Measurements from ENCODE around the gene ITGA3.
"Not testable (repeated sequence)": the region's sequence is repeated elsewhere in the genome, so short reads cannot be mapped to it uniquely, and the experiment has no call there.

The ITGA3 gene

GRCh38 chr17:50027172-50027880 is 28.6 kb upstream of the ITGA3 start:
- ATAC-seq (peak; percentile 70), DNase-seq (no peak)
- peaks cover 25% of the 10 kb centered on the region for H3K27me3 Mint-ChIP-seq
- no peak overlapping the region for H3K4me3 Mint-ChIP-seq
- H3K27ac Mint-ChIP-seq, result no peak overlapping the region
- peaks cover 10% of the 10 kb centered on the region for H3K4me1 Mint-ChIP-seq
- H3K36me3 Mint-ChIP-seq (ENCODE audit: low read depth), result no peaks in the 10 kb centered on the region
- no peaks in the 10 kb centered on the region for H3K9me3 Mint-ChIP-seq

- peaks cover 10% of the 10 kb centered on the region for H3K4me1 Mint-ChIP-seq
- H3K9me3 Mint-ChIP-seq, result no peaks in the 10 kb centered on the region
- H3K4me3 Mint-ChIP-seq, result no peak overlapping the region
- no peak for DNase-seq
- no peak for ATAC-seq
- H3K27me3 Mint-ChIP-seq, result peaks cover 25% of the 10 kb centered on the region
- H3K36me3 Mint-ChIP-seq (ENCODE audit: low read depth), result no peaks in the 10 kb centered on the region
- H3K27ac Mint-ChIP-seq, result no peak overlapping the region
These were observed 27.8 kb upstream of the ITGA3 start for GRCh38 chr17:50027881-50028735.

GRCh38 chr17:50028736-50029120 is 27.2 kb upstream of the ITGA3 start:
- no peak overlapping the region for H3K27ac Mint-ChIP-seq
- H3K27me3 Mint-ChIP-seq, result peaks cover 25% of the 10 kb centered on the region
- DNase-seq (no peak), ATAC-seq (no peak)
- no peaks in the 10 kb centered on the region for H3K36me3 Mint-ChIP-seq (ENCODE audit: low read depth)
- no peak overlapping the region for H3K4me3 Mint-ChIP-seq
- H3K9me3 Mint-ChIP-seq, result no peaks in the 10 kb centered on the region
- H3K4me1 Mint-ChIP-seq, result peaks cover 10% of the 10 kb centered on the region

- no peaks in the 10 kb centered on the region for H3K36me3 Mint-ChIP-seq (ENCODE audit: low read depth)
- H3K27ac Mint-ChIP-seq, result no peak overlapping the region
- no peak overlapping the region for H3K4me3 Mint-ChIP-seq
- peaks cover 27% of the 10 kb centered on the region for H3K27me3 Mint-ChIP-seq
- DNase-seq, result no peak
- peaks cover 10% of the 10 kb centered on the region for H3K4me1 Mint-ChIP-seq
- H3K9me3 Mint-ChIP-seq, result no peaks in the 10 kb centered on the region
- no peak for ATAC-seq
These were observed 26.7 kb upstream of the ITGA3 start for GRCh38 chr17:50029185-50029584.

GRCh38 chr17:50033316-50033715 is 22.6 kb upstream of the ITGA3 start:
- Mint-ChIP-seq H3K36me3 (ENCODE audit: low read depth) (no peaks in the 10 kb centered on the region), H3K27me3 (peaks cover 14% of the 10 kb centered on the region), H3K4me3 (no peak overlapping the region), H3K27ac (no peak overlapping the region), H3K9me3 (no peaks in the 10 kb centered on the region), H3K4me1 (no peaks in the 10 kb centered on the region)
- ATAC-seq, result no peak
- DNase-seq, result no peak

GRCh38 chr17:50034498-50035364 is 21.2 kb upstream of the ITGA3 start:
- H3K27ac Mint-ChIP-seq, result no peak overlapping the region
- DNase-seq (no peak), ATAC-seq (no peak)
- no peaks in the 10 kb centered on the region for H3K4me1 Mint-ChIP-seq
- H3K9me3 Mint-ChIP-seq, result no peaks in the 10 kb centered on the region
- no peak overlapping the region for H3K4me3 Mint-ChIP-seq
- no peaks in the 10 kb centered on the region for H3K36me3 Mint-ChIP-seq (ENCODE audit: low read depth)
- peaks cover 6% of the 10 kb centered on the region for H3K27me3 Mint-ChIP-seq

- no peak for ATAC-seq
- H3K27ac Mint-ChIP-seq, result no peak overlapping the region
- H3K9me3 Mint-ChIP-seq, result no peaks in the 10 kb centered on the region
- no peaks in the 10 kb centered on the region for H3K36me3 Mint-ChIP-seq (ENCODE audit: low read depth)
- no peak overlapping the region for H3K4me3 Mint-ChIP-seq
- H3K27me3 Mint-ChIP-seq, result peaks cover 6% of the 10 kb centered on the region
- no peaks in the 10 kb centered on the region for H3K4me1 Mint-ChIP-seq
- no peak for DNase-seq
These were observed 20.5 kb upstream of the ITGA3 start for GRCh38 chr17:50035421-50035879.

GRCh38 chr17:50035945-50036344 is 20.0 kb upstream of the ITGA3 start:
- H3K4me3 Mint-ChIP-seq, result no peak overlapping the region

GRCh38 chr17:50036455-50037261 is 19.3 kb upstream of the ITGA3 start:
- ATAC-seq (no peak), DNase-seq (no peak)
- H3K36me3 Mint-ChIP-seq (ENCODE audit: low read depth), result no peaks in the 10 kb centered on the region
- no peak overlapping the region for H3K27ac Mint-ChIP-seq
- H3K9me3 Mint-ChIP-seq, result no peaks in the 10 kb centered on the region
- H3K27me3 Mint-ChIP-seq, result peaks cover 6% of the 10 kb centered on the region
- H3K4me1 Mint-ChIP-seq, result no peaks in the 10 kb centered on the region
- H3K4me3 Mint-ChIP-seq, result no peak overlapping the region

More at GRCh38 chr17:50035945-50036344, 20.0 kb upstream of the ITGA3 start:
- Mint-ChIP-seq H3K36me3 (ENCODE audit: low read depth) (no peaks in the 10 kb centered on the region), H3K27ac (no peak overlapping the region), H3K9me3 (no peaks in the 10 kb centered on the region), H3K27me3 (peaks cover 6% of the 10 kb centered on the region), H3K4me1 (no peaks in the 10 kb centered on the region)
- no peak for DNase-seq
- no peak for ATAC-seq

- no peaks in the 10 kb centered on the region for H3K4me1 Mint-ChIP-seq
- no peak overlapping the region for H3K27ac Mint-ChIP-seq
- H3K36me3 Mint-ChIP-seq (ENCODE audit: low read depth), result no peaks in the 10 kb centered on the region
- H3K9me3 Mint-ChIP-seq, result no peaks in the 10 kb centered on the region
- H3K4me3 Mint-ChIP-seq, result no peak overlapping the region
- DNase-seq (no peak), ATAC-seq (no peak)
- peaks cover 6% of the 10 kb centered on the region for H3K27me3 Mint-ChIP-seq
These were observed 18.4 kb upstream of the ITGA3 start for GRCh38 chr17:50037321-50038107.

- Mint-ChIP-seq H3K4me1 (no peaks in the 10 kb centered on the region), H3K9me3 (no peaks in the 10 kb centered on the region), H3K27ac (no peak overlapping the region), H3K36me3 (ENCODE audit: low read depth) (no peaks in the 10 kb centered on the region), H3K27me3 (peaks cover 7% of the 10 kb centered on the region), H3K4me3 (no peak overlapping the region)
- ATAC-seq (no peak), DNase-seq (no peak)
These were observed 16.9 kb upstream of the ITGA3 start for GRCh38 chr17:50039058-50039457.

GRCh38 chr17:50040496-50040895 is 15.4 kb upstream of the ITGA3 start:
- not testable (repeated sequence) for H3K9me3 Mint-ChIP-seq, H3K27ac Mint-ChIP-seq, H3K27me3 Mint-ChIP-seq

GRCh38 chr17:50042211-50042610 is 13.7 kb upstream of the ITGA3 start:
- Mint-ChIP-seq H3K27ac (no peak overlapping the region), H3K4me3 (no peak overlapping the region), H3K9me3 (no peaks in the 10 kb centered on the region), H3K36me3 (ENCODE audit: low read depth) (no peaks in the 10 kb centered on the region), H3K27me3 (peaks cover 5% of the 10 kb centered on the region), H3K4me1 (peaks cover 3% of the 10 kb centered on the region)
- DNase-seq (no peak), ATAC-seq (no peak)

More at GRCh38 chr17:50040496-50040895, 15.4 kb upstream of the ITGA3 start:
- not testable (repeated sequence) for H3K4me3 Mint-ChIP-seq; H3K36me3 Mint-ChIP-seq (ENCODE audit: low read depth); DNase-seq; H3K4me1 Mint-ChIP-seq; ATAC-seq

All from activated naive CD8-positive, alpha-beta T cell treated with anti-CD3 and anti-CD28 coated beads, Interleukin-2, amount 50 U/mL, for 24 hours (primary cell).